SH-SY5Y (cell line): ENCODE data around the gene FBLN2.

Experiments used
- GATA2 ChIP-seq: IDR thresholded peaks from 2 replicates; pipeline ENCODE4 v1.6.1; 2011; ENCODE audit warnings: mild to moderate bottlenecking, low read depth, low read length
- GATA3 ChIP-seq: IDR thresholded peaks from 2 replicates; pipeline ENCODE4 v1.6.1; 2011; ENCODE audit warnings: low read depth, mild to moderate bottlenecking, low read length, moderate library complexity

DNA sequence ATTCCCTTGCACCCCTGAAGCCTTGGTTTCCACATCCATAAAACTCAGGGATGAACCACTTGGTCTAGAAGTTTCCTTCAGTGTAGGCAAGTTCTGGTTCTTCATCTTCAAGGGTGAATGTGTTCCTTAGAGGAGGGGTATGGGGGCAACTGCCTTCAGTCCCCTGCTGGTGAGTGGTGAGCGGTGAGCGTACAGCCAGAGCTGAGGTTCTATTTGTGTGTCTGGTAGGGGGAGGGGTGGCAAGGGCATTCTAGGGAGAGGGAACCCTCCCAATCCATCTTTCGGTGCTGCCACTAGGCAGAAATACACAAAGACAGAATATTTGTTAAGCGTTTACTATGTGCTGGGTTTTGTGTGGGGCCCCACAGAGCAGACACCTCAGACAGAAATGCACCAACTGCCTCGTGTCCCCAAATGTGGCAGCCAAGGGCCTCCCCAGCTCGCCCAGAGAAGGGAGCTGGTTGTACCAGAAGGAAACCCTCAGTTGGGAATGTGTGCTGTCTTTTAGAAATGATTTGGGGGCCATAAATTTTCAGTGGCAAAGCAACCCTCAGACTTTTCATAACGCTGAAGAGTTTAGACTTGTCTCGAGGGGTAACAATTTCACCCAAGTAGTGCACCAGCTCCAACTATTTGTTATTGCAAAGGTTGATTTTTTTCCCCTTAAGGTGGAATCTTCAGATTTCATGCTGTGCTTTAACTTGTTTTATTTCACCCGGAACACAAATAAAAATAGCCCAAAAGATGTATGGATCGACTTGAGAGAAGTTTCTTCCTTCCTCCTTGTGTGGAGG, 137.6 kb downstream of the FBLN2 start:
- TF ChIP-seq GATA3 (no peak), GATA2 (no peak)
